Umbilical cord (tissue), 2 donors: ENCODE measurements around the gene ASB2. TPM values are rescaled to one million over a fixed set of nuclear protein-coding genes. Genes with fewer than 3 reads are reported as not detected.

Source experiments
- DNase-seq: peaks from one replicate; pipeline ENCODE4 v3.0.0-alpha.2; 2015; ENCODE audit warnings: low spot score
- total RNA-seq: library from RNA; depleted of rRNA; stranded (reverse); fragments of >200 nt; gene quantifications from one replicate; pipeline ENCODE4 v1.2.3, GENCODE V29; 2014; ENCODE audit warnings: low replicate concordance; ENCODE audit not compliant: insufficient read depth

ASB2 gene
- total RNA-seq, 1 donor from 2014 or later: 35.4 TPM

DNA sequence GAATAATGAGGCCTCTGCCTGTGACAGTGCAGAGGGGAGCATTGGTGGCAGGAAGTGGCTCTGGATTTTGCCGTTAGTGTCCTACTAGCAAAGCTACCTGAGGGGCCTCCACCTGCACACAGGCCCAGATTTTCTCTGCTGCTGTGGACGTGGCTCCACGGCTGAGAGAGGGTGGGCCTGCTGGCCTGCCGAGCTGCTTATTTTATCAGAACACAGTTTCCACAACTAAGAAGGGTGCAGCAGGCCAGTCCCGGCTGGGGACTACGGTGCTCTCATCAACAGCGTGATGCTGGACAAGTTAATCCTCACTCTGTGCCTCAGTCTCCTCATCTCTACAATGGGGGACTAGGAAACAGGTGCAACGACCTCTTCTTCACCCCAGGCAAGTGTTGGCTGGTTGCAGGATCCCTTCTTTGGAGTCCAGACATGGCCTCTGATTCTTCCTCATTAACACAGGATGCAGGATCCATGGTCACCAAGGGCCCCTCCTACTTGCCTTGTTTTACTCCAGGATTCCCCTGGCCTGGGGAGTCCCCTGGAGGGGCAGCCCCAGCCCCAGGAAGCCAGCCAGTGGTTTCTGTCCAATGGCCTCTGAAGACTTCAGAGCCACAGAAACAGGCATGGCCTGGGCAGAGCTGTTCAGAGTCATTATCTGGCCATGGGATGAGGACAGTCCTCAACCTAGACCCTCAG lies 45.9 kb downstream of the ASB2 start:
- no peak for DNase-seq

DNA sequence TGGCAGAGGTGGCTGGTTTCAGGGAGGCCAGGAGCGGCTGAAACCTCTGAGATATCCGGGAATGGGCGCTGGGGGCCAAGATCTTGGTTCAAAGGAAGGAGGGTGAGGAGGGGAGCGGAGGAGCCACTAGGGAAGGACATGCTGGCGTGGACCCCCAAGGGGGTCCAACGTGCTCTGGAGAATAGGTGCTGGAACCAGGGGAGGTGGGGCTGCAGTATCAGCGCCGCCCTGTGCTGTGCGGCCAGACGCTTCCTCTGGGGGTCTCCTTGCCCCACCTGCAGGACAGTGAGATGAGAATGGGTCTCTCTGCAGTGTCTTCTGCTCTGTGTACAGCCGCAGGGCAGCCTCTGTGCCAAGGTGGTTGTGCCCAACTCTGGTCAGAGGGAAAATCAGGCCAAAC lies 46.7 kb downstream of the ASB2 start:
- DNase-seq: no peak

DNA sequence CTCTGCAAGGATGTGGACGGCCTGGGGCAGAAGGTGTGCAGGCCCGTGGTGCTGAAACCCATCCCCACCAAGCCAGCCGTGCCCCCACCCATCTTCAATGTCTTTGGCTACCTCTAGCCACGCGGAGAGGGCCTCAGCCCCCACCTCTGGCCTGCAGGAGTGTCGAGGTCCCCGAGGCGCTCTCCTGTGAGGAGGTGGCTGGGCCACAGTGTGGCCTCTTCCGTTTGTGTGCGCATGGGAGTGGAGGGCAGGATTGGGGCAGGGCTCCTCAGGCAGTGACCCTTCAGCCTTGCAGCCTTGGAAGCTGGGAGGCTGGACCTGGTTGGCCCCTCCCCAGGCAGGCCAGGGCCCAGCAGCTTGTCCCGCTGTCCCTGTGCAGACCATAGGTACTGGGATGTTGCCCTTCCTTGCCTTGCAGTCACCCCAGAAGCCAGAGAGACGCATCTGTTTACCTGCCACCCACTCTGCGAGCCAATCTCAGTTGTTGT lies 47.3 kb downstream of the ASB2 start:
- DNase-seq: no peak

GRCh38 chr14:93928184-93929047 lies 48.0 kb downstream of the ASB2 start:
- DNase-seq: no peak

DNA sequence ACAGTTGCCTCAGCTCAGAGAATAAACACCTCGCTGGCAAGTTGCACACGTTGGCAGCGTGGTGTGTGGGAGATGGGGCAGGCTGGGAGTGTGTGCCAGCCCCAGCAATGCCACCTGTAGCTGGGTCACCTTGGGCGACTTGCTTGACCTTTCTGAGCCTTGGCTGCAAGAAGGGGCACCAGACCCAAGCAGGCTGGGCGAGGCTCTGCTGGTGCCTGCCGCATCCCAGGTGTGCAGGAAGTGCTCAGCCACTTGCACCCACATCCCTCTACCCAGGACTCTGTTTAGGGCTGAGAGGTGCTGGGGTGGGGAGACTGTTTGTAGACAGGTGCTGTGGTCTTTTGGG lies 48.6 kb downstream of the ASB2 start:
- no peak for DNase-seq

- DNase-seq: no peak
These were observed 49.2 kb downstream of the ASB2 start, which contains the start of gene FAM181A for GRCh38 chr14:93926873-93927799. Gene FAM181A, plus strand, starts transcription at chr14:93927344. Its CDS starts 942 bp downstream, at chr14:93928286.

- no peak for DNase-seq
These were observed 50.0 kb downstream of the ASB2 start for GRCh38 chr14:93926245-93926872.

GRCh38 chr14:93925374-93925895 lies 50.9 kb downstream of the ASB2 start:
- DNase-seq: no peak

DNA sequence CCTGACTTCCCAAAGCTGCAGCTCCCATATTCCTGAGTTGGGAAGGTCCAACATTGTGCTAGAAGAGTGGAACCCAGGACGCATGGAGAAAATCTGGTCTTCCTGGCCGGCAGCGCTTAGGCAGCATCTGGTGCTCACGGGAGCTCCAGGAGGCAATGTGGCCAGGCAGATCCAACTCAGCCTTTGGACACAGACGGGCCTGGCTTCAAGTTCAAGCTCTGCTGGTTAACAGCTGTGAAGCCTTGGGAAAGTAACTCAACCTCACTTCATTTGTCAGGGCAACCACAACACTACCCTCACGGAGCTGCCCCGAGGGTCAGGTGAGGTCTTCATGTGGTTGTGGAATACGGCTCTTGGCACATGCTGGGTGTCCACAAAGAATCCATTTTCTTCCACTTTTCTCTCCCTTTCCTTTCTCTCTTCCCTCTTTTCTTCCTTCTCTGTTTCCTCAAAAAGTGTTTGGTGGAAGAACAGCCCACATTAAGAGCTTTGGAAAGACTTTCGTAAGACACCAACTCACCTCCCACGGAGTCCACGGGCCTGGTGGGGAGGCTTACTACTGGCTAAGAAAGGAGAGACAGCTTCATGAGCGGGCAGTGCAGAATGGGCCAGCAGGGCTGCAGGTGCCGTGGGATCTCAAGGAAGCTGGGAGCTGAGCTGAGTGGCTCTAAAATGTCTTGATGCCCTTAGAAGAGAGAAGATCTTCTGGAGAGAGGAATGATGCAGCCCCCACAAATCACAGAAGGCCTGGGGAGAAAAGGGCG lies 51.6 kb downstream of the ASB2 start:
- DNase-seq: no peak

GRCh38 chr14:93923626-93924025 lies 52.7 kb downstream of the ASB2 start:
- no peak for DNase-seq

DNA sequence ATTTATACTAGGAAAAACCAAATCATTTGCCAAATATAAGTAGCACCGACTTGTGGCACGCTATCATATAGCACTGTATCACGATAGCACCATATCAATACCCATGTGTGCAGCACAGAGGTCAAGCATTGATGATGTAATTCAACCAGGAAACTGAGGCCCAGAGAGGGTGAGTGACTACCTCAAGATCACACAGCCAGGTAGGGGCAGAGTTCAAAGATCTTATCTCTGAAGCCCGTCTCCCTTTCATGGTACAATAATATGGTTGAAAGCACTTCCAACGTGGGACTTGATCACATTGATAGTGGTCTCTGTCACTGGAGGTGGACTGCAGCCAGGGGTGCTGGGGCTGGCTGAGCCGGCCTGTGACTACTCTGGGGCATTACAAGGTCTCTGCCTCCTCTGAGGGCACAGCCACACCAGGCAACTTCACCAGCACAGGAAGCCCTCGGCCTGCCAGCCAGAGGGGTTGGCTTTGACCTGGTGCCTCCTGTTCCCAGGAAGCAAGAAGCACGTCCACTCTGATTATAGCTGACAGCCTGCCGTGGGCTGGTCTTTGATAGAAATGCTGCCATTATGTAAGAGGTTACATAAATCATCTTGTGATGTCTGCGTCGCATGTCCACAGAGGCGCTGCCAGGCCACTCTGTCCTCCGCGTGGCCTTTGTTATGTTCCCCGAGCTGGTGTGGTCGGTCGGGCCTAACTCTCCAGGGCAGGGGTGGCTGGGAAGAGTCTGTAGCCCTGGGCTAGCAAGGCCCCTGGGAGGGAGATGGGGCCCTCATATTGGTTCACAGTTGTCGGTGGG lies 55.2 kb downstream of the ASB2 start:
- no peak for DNase-seq

- DNase-seq: no peak
These were observed 59.2 kb downstream of the ASB2 start for GRCh38 chr14:93917141-93917540.

DNA sequence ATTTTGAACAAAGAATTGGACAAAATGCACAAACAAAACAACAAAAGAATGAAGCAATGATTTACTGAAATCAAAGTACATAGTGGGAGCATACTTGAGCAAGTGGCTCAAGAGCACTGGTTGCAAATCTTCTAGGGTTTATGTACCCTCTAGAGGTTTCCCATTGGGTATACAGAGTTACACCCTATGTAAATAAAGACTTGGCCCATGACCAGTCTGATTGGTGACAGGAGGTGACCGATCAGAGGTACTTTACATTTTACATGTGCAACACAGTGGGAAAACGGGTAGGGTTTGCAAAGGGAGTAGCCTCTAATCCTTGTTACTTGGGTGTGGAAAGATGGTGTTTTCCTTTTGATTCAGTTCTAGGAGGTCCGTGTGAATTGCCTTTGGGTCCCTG lies 59.9 kb downstream of the ASB2 start:
- no peak for DNase-seq

GRCh38 chr14:93915800-93916199 lies 60.6 kb downstream of the ASB2 start:
- DNase-seq: no peak

GRCh38 chr14:93915070-93915705 lies 61.2 kb downstream of the ASB2 start:
- no peak for DNase-seq

DNA sequence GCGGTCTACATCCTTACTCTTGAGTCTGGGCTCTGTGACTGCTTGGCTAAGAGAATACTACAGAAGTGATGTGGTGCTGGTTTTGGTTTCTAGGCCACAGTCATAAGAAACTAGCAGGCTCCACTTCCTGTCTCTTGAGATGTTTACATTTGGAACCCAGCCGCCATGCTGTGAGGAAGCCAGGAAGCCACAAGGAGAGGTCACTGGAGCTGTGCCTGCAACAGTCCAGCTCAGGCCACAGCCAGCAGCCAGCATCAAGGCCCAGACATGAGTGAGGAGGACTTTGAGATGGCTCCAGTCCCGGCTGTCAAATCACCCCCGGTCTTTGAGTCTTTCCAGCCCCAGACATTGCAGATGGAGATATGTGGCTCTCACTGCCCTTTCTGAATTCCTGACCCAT lies 62.1 kb downstream of the ASB2 start:
- no peak for DNase-seq

DNA sequence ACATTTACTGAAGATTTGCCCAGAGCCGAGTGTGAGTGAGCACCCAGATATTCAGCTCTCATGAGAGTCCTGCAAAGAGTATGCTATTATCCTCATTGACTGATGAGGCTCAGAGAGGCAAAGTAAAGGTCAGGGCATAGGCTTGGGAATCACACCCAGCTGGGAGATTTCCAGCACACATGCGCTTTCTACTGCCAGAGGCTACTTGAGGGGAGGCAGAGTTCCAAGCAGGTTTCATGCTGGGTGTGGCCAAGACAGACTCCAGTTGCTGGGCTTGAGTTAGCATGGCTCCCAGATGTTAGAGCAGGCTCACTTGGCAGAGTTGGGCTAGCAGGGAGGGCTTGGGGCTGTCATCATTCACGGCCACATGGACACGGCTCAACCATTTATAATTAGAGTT lies 63.6 kb downstream of the ASB2 start:
- DNase-seq: peak; percentile 63

GRCh38 chr14:93911975-93912615 lies 64.3 kb downstream of the ASB2 start:
- peak; percentile 90 for DNase-seq
